GM19397 (cell line): Measurements from ENCODE around the gene DUSP2.

ENCODE experiments used
- ATAC-seq: cut with Tn5 transposase; IDR thresholded peaks from one replicate; pipeline ENCODE4 v1.9.1; 2021; ENCODE audit warnings: mild to moderate bottlenecking, moderate library complexity; ENCODE audit not compliant: unreplicated experiment

Gene DUSP2

GRCh38 chr2:96103761-96104486, 41.3 kb downstream of the DUSP2 start:
- ATAC-seq = no peak

- no peak for ATAC-seq
Observed at GRCh38 chr2:96103187-96103601, 42.0 kb downstream of the DUSP2 start.

GRCh38 chr2:96102596-96103186, 42.5 kb downstream of the DUSP2 start:
- ATAC-seq = no peak

GRCh38 chr2:96100893-96101304, 44.3 kb downstream of the DUSP2 start:
- ATAC-seq = no peak

GRCh38 chr2:96099861-96100798, 45.1 kb downstream of the DUSP2 start:
- no peak for ATAC-seq

- no peak for ATAC-seq
Observed at GRCh38 chr2:96098900-96099590, 46.2 kb downstream of the DUSP2 start.

- no peak for ATAC-seq
Observed at GRCh38 chr2:96097951-96098823, 47.1 kb downstream of the DUSP2 start.

GRCh38 chr2:96097441-96097840, 47.8 kb downstream of the DUSP2 start:
- ATAC-seq = no peak

- no peak for ATAC-seq
Observed at GRCh38 chr2:96095116-96095636, 50.1 kb downstream of the DUSP2 start.

- ATAC-seq = no peak
Observed at GRCh38 chr2:96093528-96093927, 51.7 kb downstream of the DUSP2 start.
